PFSK-1 (cell line): Measurements from ENCODE around the gene SLC10A6.

Source experiments
- FOXP2 ChIP-seq: optimal IDR thresholded peaks from 2 replicates; pipeline ENCODE3; 2011; ENCODE audit warnings: borderline replicate concordance, control low read depth, inconsistent platforms; ENCODE audit not compliant: insufficient read depth; ENCODE audit errors: extremely low read length, extremely low read depth
- POLR2AphosphoS5 ChIP-seq: IDR thresholded peaks from 2 replicates; pipeline ENCODE4 v1.6.1; 2012; ENCODE audit warnings: low read depth, mild to moderate bottlenecking, control low read depth, low read length, moderate library complexity
- REST ChIP-seq, 2 experiments: IDR thresholded peaks; 2 replicates each; pipeline versions ENCODE4 v1.6.1 to v1.8.0; 2011 to 2012; ENCODE audit warnings: low read depth in 2 of 2, low read length in 2 of 2, control low read depth in 1 of 2, inconsistent platforms in 1 of 2, mild to moderate bottlenecking in 1 of 2, moderate library complexity in 1 of 2; ENCODE audit not compliant: insufficient read depth in 1 of 2
- SIN3A ChIP-seq: IDR thresholded peaks from 2 replicates; pipeline ENCODE4 v1.6.1; 2012; ENCODE audit warnings: mild to moderate bottlenecking, low read length, moderate library complexity, borderline replicate concordance; ENCODE audit not compliant: insufficient read depth
- TAF1 ChIP-seq: IDR thresholded peaks from 2 replicates; pipeline ENCODE4 v1.6.1; 2012; ENCODE audit warnings: low read length, control low read depth, borderline replicate concordance; ENCODE audit not compliant: insufficient read depth

Gene SLC10A6

DNA sequence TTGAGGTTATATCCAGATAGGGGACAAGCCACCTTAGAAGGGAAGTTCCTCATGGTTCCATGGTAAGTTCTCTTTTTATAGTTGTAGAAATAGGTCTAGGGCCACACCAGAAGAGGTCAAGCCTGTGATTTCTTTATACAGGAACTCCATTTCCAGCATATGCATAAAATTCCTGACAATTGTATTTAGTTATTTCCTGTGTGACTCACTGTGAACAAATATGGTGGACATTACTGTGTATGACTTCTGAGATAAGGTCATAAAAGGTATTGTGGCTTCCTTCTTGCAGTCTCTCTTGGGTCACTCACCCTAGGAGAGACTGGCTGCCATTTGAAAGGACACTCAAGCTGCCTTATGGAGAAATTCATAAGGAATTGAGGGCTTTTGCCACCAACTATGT, 45.3 kb upstream of the SLC10A6 start:
- TF ChIP-seq POLR2AphosphoS5 (no peak), TAF1 (no peak), FOXP2 (no peak), REST (IDR thresholded peaks at IDR 0.05; ENCODE audit: insufficient read depth in 1 of 2, low read depth in 2 of 2, low read length in 2 of 2) (no peak), SIN3A (no peak)

- TF ChIP-seq REST (IDR thresholded peaks at IDR 0.05; ENCODE audit: insufficient read depth in 1 of 2, low read depth in 2 of 2, low read length in 2 of 2), result no peak
Observed at GRCh38 chr4:86893136-86893535, 44.0 kb upstream of the SLC10A6 start.

- no peak for TF ChIP-seq TAF1
- no peak for TF ChIP-seq POLR2AphosphoS5
- no peak for TF ChIP-seq REST (IDR thresholded peaks at IDR 0.05; ENCODE audit: insufficient read depth in 1 of 2, low read depth in 2 of 2, low read length in 2 of 2)
- no peak for TF ChIP-seq SIN3A
- no peak for TF ChIP-seq FOXP2
Observed at GRCh38 chr4:86892636-86892960, 43.4 kb upstream of the SLC10A6 start.

DNA sequence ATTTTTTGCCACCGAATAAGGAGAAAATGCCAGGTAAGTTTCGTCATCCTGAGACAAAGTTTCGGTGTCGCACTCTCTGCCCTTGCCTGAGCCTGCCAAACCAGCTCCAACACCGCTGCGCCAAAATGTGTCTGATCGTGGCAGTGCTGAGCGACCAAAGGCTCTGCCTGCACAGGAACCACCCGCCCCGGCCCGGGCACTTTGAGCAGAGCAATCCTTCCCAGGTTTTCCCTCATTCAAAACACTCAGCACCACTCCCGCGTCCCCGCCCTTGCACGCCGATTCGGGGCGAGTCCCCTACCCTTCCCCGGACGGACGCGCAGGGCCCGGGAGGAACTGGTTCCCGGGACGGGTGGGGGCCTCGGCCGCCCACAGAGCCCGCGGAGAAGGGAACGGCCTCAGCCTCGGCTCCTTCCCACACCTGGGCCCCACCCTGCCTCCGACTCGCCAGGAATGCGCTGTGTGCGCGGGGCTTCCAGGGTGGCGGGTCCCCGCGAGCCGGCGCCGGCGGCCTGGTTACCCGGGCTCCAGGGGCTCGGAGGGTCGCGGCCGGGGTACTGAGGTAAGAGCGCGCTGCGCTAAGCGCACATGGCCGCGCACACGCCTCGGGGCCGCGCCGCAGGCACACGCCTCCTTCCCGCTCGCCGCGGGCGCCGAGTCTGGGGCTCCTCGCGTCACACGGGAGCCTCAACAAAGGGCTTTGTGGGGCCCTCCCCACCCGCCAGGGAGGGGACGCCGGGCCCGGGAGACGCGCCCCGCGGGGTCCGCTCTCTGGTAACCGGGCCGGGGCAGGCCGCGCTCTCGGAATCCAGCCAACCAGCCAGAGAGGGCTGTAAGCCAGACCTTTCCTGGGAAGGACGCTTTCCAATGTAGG, 42.8 kb upstream of the SLC10A6 start, which contains the start of gene C4orf36:
Gene C4orf36 (minus strand): TSS at position 661 of the 874 bp plus-strand sequence. CDS start 902 bp downstream, outside the sequence.
- TF ChIP-seq TAF1, result no peak
- no peak for TF ChIP-seq POLR2AphosphoS5
- no peak for TF ChIP-seq SIN3A
- no peak for TF ChIP-seq FOXP2
- no peak for TF ChIP-seq REST (IDR thresholded peaks at IDR 0.05; ENCODE audit: insufficient read depth in 1 of 2, low read depth in 2 of 2, low read length in 2 of 2)

DNA sequence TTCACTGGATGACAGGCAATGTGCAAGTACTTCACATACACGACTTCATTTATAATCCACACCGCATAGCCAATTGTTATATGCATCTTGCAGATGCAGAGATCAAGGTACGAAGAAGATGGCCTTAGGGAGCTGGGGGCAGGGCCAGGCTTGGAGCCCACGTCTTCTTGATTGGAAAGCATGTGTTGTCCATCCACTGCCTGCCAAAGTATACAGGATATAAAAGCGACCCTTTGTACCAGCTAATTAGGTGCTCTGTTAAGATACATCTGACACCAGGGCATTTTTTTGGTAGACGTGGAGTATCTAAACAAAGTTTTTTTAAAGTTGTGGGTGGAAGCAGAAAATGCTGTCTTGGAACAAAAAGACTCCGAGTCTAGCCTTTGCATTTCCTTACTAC, 41.6 kb upstream of the SLC10A6 start:
- no peak for TF ChIP-seq SIN3A
- TF ChIP-seq POLR2AphosphoS5, result no peak
- no peak for TF ChIP-seq FOXP2
- TF ChIP-seq TAF1, result no peak
